Lower leg skin (tissue), 4 donors: ENCODE results near the gene ZNF213. TPM values are rescaled to one million over a fixed set of nuclear protein-coding genes. Genes with fewer than 3 reads are reported as not detected.

ENCODE experiments used
- DNase-seq, 2 donors: peaks; one replicate each; pipeline ENCODE4 v3.0.0-alpha.2; 2019; ENCODE audit warnings: low spot score in 2 of 2
- H3K4me3 ChIP-seq: fragments of 200-600 bp; sonication (generic); 2 replicates; pipeline ENCODE4 v1.5.1; 2017; ENCODE audit warnings: mild to moderate bottlenecking, low read depth; ENCODE audit not compliant: poor library complexity, severe bottlenecking
- POLR2A ChIP-seq, 2 donors: fragments of 450-650 bp; IDR thresholded peaks; one replicate each; pipeline ENCODE4 v1.6.1; 2016 to 2017; ENCODE audit warnings: antibody characterized with exemption in 2 of 2, mild to moderate bottlenecking in 1 of 2, moderate library complexity in 1 of 2
- WGBS, 2 donors: methylation state at CpG; one replicate each; pipeline ENCODE4 v1.1.5; 2018; 5-methylcytosine and 5-hydroxymethylcytosine counted together
- intact Hi-C: fragments of 100-400 bp; cut with DNase I; formaldehyde crosslinking; loops from one replicate; pipeline ENCODE4 v1.15.0; 2023; ENCODE audit warnings: low total_unique reads
- total RNA-seq, 4 donors: library from RNA; depleted of rRNA; stranded (reverse); fragments of >200 nt; gene quantifications; one replicate each; pipeline ENCODE4 v1.1.0, GENCODE V29; 2016
- TF ChIP-seq, protein P1 (sequence below), 3 donors: fragments of 450-650 bp; IDR thresholded peaks; one replicate each; pipeline ENCODE4 v1.5.1; 2016; ENCODE audit warnings: antibody characterized with exemption in 3 of 3, mild to moderate bottlenecking in 3 of 3, moderate library complexity in 2 of 3

The ZNF213 gene
- total RNA-seq, 4 donors from 2014 or later = 10.7 to 18.0 (median 14.6) TPM

DNA sequence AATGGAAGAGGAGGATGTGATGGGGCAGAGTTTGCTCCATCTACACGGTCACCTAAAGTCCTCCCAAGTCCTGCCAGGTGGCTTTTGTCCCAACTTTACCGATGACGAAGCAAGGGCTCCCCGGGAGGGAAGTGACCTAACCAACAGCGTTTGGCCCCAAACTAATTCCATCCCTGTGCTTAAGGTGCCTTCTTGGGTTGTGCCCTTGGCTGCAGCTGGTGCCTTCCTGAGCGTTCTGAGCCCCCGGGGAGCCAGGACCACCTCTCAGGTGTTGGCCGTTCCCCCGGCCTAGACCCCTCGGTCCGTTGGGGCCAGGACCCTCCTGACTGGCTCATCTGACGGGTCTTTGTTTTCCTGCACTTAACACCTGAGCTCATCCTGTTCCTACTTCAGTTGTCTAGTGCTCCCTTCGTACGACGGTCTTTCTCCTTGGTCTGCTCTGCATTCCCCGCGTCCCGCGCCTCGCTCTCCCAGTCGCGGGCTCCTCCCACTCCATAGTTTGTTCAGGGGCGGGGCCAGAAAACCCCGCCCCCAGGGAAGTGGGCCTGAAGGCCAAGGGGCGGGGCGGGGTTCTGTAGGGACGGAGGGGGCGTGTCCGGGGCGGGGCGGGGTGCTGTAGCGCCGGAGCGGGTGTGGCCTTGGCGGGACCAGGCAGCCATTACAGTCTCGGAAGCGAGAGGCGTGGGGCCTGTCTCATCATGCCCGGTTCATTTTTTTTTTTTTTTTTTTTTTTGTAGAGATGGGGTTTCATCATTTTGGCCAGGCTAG, 34.9 kb upstream of the ZNF213 start:
- no peak for TF ChIP-seq POLR2A (IDR thresholded peaks at IDR 0.05)
- TF ChIP-seq, protein P1, sequence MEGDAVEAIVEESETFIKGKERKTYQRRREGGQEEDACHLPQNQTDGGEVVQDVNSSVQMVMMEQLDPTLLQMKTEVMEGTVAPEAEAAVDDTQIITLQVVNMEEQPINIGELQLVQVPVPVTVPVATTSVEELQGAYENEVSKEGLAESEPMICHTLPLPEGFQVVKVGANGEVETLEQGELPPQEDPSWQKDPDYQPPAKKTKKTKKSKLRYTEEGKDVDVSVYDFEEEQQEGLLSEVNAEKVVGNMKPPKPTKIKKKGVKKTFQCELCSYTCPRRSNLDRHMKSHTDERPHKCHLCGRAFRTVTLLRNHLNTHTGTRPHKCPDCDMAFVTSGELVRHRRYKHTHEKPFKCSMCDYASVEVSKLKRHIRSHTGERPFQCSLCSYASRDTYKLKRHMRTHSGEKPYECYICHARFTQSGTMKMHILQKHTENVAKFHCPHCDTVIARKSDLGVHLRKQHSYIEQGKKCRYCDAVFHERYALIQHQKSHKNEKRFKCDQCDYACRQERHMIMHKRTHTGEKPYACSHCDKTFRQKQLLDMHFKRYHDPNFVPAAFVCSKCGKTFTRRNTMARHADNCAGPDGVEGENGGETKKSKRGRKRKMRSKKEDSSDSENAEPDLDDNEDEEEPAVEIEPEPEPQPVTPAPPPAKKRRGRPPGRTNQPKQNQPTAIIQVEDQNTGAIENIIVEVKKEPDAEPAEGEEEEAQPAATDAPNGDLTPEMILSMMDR (IDR thresholded peaks at IDR 0.05) = no peak
- H3K4me3 ChIP-seq = no peak overlapping the region
- intact Hi-C loops = no loop called here
- peak; percentile 91 to 98 for DNase-seq
- 5 to 8% methylated on average over 39 of the region's 39 CpGs for WGBS, 2 donors

DNA sequence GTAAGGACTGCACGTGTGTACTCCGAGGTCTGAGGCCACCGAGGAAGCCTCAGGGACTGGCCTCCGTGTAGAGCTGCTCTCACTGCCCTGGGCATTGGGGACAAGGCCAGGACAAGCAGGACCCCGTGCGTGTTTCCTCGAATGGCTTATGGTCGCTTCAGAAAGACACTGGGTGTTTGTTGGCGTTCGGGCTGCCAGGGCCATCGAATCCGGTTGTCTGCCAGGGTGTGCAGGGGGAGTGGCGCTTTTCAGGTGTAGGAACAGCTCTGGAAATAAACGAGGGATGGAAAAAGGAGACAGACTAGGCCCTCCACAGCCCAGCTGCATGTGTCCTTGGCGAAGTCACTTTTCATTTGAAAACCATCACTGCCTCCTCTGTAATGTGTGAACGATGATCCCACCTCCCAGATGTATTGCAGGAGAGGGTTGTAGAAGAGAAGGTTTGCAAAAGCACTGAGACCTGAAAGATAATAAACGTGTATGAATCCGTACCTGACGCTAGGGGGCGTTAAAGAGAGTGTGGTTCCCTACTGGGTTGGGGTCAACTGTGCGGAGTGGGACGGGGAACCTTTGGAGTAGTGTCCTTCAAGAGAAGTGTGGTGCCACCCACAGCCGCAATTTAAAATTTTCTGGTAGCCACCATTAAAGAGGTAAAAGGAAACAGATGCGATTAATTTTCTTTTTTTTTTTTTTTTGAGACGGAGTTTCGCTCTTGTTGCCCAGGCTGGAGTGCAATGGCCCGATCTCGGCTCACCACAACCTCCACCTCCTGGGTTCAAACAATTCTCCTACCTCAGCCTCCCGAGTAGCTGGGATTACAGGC, 33.6 kb upstream of the ZNF213 start:
- 58 to 65% methylated on average over 29 of the region's 29 CpGs for WGBS, 2 donors
- intact Hi-C loops = no loop called here
- no peak overlapping the region for H3K4me3 ChIP-seq
- DNase-seq = no peak
- no peak for TF ChIP-seq POLR2A (IDR thresholded peaks at IDR 0.05)
- TF ChIP-seq, protein P1 (IDR thresholded peaks at IDR 0.05) = no peak

DNA sequence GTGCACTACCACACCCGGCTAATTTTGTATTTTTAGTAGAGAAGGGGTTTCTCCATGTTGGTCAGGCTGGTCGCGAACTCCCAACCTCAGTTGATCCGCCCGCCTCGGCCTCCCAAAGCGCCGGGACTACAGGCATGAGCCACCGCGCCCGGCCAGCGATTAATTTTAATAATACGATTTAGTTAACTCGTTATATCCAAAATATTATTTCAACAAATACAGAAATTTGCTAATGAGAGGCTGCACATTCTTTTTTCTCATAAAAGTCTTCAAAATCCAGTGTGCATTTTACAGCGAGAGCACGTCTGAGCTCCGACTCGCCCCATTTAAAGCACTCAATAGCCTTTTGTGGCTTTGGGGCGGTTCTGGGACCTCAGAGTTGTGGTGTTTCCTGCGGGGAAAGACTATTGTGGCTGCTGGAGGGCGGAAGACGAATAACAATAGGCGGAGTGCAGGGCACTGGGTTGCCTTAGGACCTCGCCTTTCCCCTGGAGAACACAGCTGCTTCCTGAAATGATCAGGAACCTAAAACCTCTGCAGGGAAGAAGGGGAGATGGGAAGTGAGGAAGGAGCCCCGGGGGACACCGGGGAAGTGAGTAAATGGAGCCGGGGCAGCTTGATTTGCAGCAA, 32.9 kb upstream of the ZNF213 start:
- intact Hi-C loops = no loop called here
- no peak for DNase-seq
- WGBS, 2 donors = 56 to 63% methylated on average over 27 of the region's 27 CpGs
- TF ChIP-seq, protein P1 (IDR thresholded peaks at IDR 0.05) = no peak
- no peak overlapping the region for H3K4me3 ChIP-seq

DNA sequence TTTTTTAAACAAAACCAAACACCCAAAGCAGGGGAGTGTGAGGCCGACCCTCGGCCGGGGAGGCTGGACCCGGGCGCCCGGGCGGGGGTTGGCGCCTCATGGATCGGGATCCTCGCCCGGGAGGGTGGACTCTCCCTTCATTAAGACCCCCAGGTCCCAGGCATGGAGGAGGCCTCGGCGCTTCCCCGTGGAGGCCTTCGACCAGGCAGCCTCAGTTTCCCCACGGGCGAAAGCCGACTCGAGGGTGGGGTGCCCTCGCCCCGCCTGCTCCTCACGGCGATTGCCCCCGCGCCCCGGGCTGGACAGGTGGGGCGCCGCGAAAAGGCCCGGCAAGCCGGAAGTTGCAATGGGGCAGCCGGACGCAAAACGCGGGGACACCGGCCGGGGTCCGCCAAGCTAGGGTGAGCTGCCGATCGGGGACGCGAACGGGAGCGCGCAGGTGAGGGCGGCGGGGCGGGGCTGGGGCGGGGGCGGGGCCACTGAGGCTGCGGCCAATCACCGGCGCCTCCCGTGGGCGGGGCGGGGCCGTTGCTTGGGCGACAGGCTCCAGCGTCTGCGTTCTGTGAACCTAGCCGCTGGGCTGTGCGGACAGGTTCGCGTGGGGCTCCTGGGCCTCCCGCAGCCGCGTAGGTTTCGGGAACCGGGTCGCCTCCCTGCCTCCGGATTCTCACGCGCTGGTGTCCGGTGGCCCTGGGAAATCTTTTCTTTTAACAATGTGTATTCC, 28.5 kb upstream of the ZNF213 start:
- TF ChIP-seq POLR2A (IDR thresholded peaks at IDR 0.05) = no peak
- TF ChIP-seq, protein P1 (IDR thresholded peaks at IDR 0.05) = no peak
- H3K4me3 ChIP-seq = peak overlapping the region; percentile 55
- 0 to 1% methylated on average over 41 to 74 of the region's 74 CpGs for WGBS, 2 donors
- DNase-seq = peak; percentile 86 to 98
- intact Hi-C loops = no loop called here

DNA sequence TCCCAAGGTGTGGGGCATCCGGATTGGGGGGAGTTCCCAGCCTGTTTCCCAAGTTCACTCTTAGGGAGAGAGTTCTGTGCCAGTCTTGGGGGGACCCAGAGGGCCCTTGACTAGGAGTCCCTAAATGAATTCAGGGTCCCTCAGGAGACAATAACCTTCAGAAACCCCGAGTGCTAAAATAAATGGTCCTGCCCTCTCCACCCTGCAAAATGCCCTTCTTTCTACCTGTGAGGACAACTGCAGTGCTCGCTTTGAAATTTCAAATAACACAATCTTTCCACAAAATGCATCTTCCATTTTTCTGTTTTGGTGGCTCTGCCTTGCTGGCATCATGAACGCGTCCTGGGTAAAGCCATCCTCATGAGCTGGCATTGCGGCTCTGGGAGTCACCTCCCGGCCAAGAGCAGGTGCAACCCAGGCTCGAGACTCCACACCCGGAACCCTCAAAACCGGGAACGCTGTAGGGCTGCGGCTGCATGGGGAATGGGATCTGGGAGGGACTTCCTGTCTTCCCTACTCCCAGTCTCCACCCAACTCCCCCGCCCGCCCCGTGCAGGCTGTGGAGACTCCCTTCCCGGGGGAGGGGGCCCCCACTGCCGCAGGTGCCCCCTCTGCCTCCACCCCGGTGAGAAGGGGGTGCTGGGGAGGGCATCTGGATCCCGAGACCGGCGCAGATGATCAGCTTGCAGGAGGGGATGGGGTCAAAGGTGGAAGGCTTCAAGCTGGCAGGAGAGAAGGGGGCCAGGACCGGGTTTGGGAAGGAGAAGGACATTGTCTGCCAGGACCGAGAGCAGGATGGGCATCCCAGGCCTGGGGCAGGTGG, 22.6 kb upstream of the ZNF213 start, which contains the start of gene ZNF205:
ZNF205 (plus strand) TSS at position 529 of the 823 bp plus-strand sequence. CDS start 845 bp downstream, outside the sequence.
- intact Hi-C loops = no loop called here
- TF ChIP-seq, protein P1 (IDR thresholded peaks at IDR 0.05) = no peak
- no peak for TF ChIP-seq POLR2A (IDR thresholded peaks at IDR 0.05)
- WGBS, 2 donors = 9 to 13% methylated on average over 23 of the region's 23 CpGs
- H3K4me3 ChIP-seq = peak within 1 kb of the TSS; percentile 74
- DNase-seq = peak; percentile 64 to 94
